Activated CD8-positive, alpha-beta memory T cell treated with anti-CD3 and anti-CD28 coated beads for 24 hours (primary cell): ENCODE measurements around the gene MAST3.

ENCODE experiments used
- DNase-seq: peaks from one replicate; pipeline ENCODE4 v3.0.0-alpha.2; 2020

The MAST3 gene

DNA sequence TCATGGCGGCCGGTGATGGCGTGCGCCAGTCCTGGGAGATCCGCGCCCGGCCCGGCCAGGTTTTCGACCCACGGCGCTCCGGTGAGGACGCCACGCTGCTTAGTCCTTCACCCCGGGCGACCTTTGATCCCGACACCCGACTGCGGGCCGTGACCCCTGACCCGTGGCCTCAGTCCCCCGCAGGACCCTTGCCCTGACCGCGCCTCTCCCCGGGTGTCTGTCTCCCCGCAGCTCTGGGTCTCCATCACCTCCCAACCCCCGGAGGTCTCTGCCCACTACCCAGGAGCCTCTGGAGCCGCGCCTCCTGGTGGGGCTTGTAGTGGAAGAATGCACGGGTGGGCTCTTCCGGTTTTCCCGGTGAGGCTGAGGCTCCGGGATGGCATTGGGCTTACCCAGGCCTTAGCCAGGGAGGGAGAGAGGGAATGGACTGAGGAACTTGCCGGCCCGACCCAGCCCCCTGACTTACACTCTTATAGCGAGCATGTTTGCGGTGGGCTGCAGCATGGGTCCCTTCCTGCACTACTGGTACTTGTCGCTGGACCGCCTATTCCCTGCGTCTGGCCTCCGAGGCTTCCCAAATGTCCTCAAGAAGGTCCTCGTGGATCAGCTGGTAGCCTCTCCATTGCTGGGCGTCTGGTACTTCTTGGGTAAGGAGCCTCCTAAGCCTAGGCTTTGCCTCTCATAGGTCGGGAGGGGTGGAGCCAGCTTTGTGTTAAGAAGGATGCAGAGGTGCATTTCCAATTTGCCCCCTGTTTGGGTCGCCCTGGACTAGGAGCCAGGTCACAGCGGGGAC, 96.0 kb downstream of the MAST3 start:
- DNase-seq: peak; percentile 66

- DNase-seq: no peak
Observed at GRCh38 chr19:18194181-18194530, 96.6 kb downstream of the MAST3 start.

DNA sequence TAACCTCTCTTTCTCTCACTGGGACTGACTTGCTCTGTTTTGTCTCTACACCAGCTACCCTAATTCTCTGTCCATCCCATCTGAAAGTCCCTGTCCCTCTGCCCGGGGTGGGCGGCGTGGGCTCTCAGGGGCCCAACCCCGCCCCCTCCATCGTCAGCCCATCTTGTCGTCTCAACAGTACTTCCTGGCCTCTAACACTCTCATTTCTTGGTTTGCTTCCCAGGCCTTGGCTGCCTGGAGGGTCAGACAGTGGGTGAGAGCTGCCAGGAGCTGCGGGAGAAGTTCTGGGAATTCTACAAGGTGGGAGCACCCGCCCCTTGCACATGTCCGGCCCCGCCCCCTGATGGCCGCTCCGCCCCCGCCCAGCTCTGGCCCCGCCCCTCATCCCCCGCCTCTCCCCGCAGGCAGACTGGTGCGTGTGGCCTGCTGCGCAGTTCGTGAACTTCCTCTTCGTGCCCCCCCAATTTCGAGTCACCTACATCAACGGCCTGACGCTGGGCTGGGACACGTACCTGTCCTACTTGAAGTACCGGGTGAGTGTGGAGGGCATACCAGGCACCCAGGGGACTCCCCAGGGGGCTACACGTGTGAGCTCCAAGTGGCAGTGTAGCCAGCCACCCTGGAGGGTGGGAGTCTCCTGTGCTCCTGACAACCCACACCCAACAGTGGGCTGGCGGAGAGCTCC, 97.1 kb downstream of the MAST3 start:
- DNase-seq: peak; percentile 72

- no peak for DNase-seq
Observed at GRCh38 chr19:18196511-18196845, 98.9 kb downstream of the MAST3 start.

DNA sequence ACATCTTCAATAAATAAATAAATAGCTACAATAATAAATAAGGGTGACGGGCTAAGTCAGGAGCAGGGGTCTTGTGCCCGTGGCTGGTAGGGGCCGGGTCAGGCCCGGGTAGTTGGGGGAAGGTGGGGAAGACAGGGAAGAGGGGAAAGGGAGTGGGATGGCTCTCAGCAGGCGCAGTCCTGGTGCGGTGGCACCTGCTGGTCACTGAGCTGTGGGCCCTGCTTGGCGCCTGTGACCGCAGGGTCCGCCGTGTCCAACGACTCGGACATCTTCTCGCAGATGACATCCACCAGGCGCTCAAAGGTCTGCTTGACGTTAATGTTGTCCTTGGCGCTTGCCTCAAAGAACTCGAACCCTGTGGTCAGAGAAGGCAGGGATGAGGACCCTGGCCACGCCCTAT, 99.7 kb downstream of the MAST3 start:
- DNase-seq: no peak

DNA sequence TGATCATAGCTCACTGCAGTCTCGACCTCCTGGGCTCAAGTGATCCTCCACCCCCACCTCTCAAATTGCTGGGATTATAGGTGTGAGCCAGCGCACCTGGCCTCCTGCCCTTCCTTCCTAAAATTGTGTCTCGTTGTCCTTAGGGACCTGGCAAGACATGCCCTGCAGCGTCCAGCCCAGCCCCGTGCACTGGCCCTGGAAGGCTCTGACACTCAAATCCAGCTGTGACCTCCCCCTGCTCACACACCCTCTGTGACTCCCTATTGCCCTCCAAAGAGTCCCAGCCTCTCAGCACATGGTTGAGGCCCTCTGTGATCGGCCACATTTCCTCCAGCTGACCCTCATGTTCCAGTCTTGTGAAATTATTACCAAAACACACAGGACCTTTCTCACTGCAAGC, 100.4 kb downstream of the MAST3 start:
- DNase-seq: no peak

DNA sequence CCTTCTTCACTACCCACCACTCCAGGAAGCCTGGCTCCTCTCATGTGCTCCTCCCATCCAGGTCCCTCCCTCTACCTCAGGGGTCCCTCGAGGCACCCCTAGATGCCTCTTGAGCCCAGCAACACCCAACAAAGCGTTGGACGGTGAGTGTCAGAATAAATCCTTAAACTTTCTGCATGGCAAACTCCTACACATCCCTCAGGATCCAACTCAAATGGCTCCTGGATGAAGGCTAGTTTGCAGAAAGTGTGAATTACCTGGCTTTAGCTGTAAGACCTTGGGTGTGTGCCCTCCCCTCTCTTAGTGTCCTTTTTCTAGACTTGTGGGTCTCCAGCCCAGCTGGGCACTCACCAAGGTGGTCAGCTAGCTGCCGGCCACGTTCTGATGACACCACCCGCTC, 100.8 kb downstream of the MAST3 start:
- DNase-seq: no peak
